Natural killer cell (primary cell): ENCODE data around the gene MYADML2. TPM values are rescaled to one million over a fixed set of nuclear protein-coding genes. Genes with fewer than 3 reads are reported as not detected.

Experiments used
- ATAC-seq, 3 donors: fragments of 150-1000 bp in 2 of 3; fragments of 200-7000 bp in 1 of 3; cut with Tn5 transposase; 1 replicate in 1 of 3; 2 replicates in 2 of 3; pipeline ENCODE4 v1.10.0; 2021; ENCODE audit warnings: mild to moderate bottlenecking in 2 of 3, moderate library complexity in 2 of 3
- DNase-seq, 2 donors: peaks; one replicate each; pipeline versions ENCODE4 v3.0.0 to v3.0.0-alpha.2; 2013 to 2021; ENCODE audit warnings: mixed read lengths in 1 of 2
- H3K27ac ChIP-seq: one replicate; pipeline ENCODE4 v1.5.1; 2013; ENCODE audit warnings: mild to moderate bottlenecking, low read length
- H3K27me3 ChIP-seq: one replicate; pipeline ENCODE4 v1.6.1; 2013; ENCODE audit warnings: low read length; ENCODE audit not compliant: control insufficient read depth, insufficient read depth
- H3K36me3 ChIP-seq: one replicate; pipeline ENCODE4 v1.6.1; 2013; ENCODE audit warnings: low read length; ENCODE audit not compliant: control insufficient read depth, insufficient read depth
- H3K4me1 ChIP-seq: one replicate; pipeline ENCODE4 v1.6.1; 2013; ENCODE audit warnings: low read length; ENCODE audit not compliant: control insufficient read depth, insufficient read depth
- H3K4me3 ChIP-seq: one replicate; pipeline ENCODE4 v1.5.1; 2013; ENCODE audit warnings: low read length
- H3K9me3 ChIP-seq: one replicate; pipeline ENCODE4 v1.6.1; 2013; ENCODE audit warnings: low read length; ENCODE audit not compliant: control insufficient read depth, insufficient read depth
- H3K27ac Mint-ChIP-seq, 2 donors: one replicate each; pipeline ENCODE4 v1.8.0; 2022; ENCODE audit warnings: mild to moderate bottlenecking in 2 of 2, mixed read lengths in 2 of 2, moderate library complexity in 1 of 2
- H3K27me3 Mint-ChIP-seq, 2 donors: one replicate each; pipeline ENCODE4 v1.8.0; 2022; ENCODE audit warnings: low read depth in 2 of 2, mixed read lengths in 2 of 2
- H3K36me3 Mint-ChIP-seq: one replicate; pipeline ENCODE4 v1.8.0; 2022; ENCODE audit warnings: mixed read lengths
- H3K4me1 Mint-ChIP-seq, 2 donors: one replicate each; pipeline ENCODE4 v1.8.0; 2022; ENCODE audit warnings: mixed read lengths in 2 of 2
- H3K4me3 Mint-ChIP-seq: one replicate; pipeline ENCODE4 v1.8.0; 2022; ENCODE audit warnings: mild to moderate bottlenecking, moderate library complexity, mixed read lengths
- H3K9me3 Mint-ChIP-seq, 2 donors: one replicate each; pipeline ENCODE4 v1.8.0; 2022; ENCODE audit warnings: mixed read lengths in 2 of 2
- WGBS: methylation state at CpG from one replicate; pipeline ENCODE4 v1.1.7; 2013; ENCODE audit warnings: missing lambda C conversion rate; ENCODE audit not compliant: insufficient coverage; 5-methylcytosine and 5-hydroxymethylcytosine counted together
- intact Hi-C: fragments of 100-400 bp; cut with micrococcal nuclease; formaldehyde crosslinking; loops from one replicate; pipeline ENCODE4 v1.14.2; 2022
- total RNA-seq, 4 donors: library from RNA; stranded (reverse); fragments of 120-200 nt in 1 of 4; gene quantifications; one replicate each; pipeline versions ENCODE4 v1.2.3 to v1.2.4, GENCODE V29; 2013 to 2022
- TF ChIP-seq, protein P1 (sequence below): fragments of 200-600 bp; IDR thresholded peaks from one replicate; pipeline ENCODE4 v1.8.0; 2022; ENCODE audit warnings: antibody characterized with exemption

MYADML2 gene
- total RNA-seq, 3 donors from 2014 or later (not counting 1 experiment from before 2014, with no cell fraction given), result not detected

DNA sequence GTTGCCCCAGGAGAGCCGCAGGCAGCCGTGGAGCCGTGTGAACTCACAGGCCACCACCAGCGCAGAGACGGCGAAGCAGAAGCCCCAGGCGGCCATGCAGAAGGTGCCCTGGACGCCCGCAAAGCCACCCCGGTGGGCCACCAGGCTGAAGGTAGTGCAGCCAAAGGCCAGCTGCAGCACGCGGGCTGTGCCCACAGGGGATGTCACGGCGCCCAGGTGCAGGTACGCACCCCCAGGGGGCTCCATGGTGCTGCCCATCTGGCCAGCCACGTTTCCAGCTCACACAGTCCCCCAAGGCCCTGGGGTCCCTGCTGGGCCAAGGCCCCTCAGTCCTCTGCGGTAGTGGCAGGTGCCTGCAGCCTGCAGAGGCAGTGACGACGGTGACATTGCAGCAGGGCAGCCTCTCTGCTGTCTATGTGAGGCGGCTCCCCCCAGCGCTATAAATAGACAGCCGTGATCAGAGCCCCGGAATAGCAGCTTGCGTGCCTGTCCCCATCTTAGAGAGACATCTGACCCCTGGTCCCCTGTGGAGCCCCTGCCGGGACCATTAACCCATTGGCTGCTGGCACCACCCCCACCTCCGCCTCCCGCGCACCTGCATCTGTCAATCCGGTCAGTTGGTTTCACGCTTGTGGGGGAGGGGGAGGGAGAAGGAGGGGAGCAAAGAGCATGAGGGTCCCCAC, 5.4 kb downstream of the MYADML2 start:
- H3K27ac Mint-ChIP-seq, result no peak overlapping the region
- no peak overlapping the region for H3K27ac ChIP-seq
- no peaks in the 10 kb centered on the region for H3K27me3 Mint-ChIP-seq
- TF ChIP-seq, protein P1, sequence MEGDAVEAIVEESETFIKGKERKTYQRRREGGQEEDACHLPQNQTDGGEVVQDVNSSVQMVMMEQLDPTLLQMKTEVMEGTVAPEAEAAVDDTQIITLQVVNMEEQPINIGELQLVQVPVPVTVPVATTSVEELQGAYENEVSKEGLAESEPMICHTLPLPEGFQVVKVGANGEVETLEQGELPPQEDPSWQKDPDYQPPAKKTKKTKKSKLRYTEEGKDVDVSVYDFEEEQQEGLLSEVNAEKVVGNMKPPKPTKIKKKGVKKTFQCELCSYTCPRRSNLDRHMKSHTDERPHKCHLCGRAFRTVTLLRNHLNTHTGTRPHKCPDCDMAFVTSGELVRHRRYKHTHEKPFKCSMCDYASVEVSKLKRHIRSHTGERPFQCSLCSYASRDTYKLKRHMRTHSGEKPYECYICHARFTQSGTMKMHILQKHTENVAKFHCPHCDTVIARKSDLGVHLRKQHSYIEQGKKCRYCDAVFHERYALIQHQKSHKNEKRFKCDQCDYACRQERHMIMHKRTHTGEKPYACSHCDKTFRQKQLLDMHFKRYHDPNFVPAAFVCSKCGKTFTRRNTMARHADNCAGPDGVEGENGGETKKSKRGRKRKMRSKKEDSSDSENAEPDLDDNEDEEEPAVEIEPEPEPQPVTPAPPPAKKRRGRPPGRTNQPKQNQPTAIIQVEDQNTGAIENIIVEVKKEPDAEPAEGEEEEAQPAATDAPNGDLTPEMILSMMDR, result no peak
- 58% methylated on average over 30 of the region's 30 CpGs for WGBS
- intact Hi-C loops, result no loop called here
- H3K36me3 ChIP-seq, result no peaks in the 10 kb centered on the region
- H3K4me3 Mint-ChIP-seq, result no peak overlapping the region
- no peak overlapping the region for H3K4me3 ChIP-seq
- H3K4me1 Mint-ChIP-seq, result peaks cover 0 to 7% of the 10 kb centered on the region in 2 donors
- ATAC-seq (no peak), DNase-seq (no peak)
- peaks cover 6% of the 10 kb centered on the region for H3K27me3 ChIP-seq
- H3K36me3 Mint-ChIP-seq, result no peaks in the 10 kb centered on the region
- H3K9me3 Mint-ChIP-seq, result no peaks in the 10 kb centered on the region
- H3K9me3 ChIP-seq, result no peaks in the 10 kb centered on the region
- peaks cover 9% of the 10 kb centered on the region for H3K4me1 ChIP-seq

DNA sequence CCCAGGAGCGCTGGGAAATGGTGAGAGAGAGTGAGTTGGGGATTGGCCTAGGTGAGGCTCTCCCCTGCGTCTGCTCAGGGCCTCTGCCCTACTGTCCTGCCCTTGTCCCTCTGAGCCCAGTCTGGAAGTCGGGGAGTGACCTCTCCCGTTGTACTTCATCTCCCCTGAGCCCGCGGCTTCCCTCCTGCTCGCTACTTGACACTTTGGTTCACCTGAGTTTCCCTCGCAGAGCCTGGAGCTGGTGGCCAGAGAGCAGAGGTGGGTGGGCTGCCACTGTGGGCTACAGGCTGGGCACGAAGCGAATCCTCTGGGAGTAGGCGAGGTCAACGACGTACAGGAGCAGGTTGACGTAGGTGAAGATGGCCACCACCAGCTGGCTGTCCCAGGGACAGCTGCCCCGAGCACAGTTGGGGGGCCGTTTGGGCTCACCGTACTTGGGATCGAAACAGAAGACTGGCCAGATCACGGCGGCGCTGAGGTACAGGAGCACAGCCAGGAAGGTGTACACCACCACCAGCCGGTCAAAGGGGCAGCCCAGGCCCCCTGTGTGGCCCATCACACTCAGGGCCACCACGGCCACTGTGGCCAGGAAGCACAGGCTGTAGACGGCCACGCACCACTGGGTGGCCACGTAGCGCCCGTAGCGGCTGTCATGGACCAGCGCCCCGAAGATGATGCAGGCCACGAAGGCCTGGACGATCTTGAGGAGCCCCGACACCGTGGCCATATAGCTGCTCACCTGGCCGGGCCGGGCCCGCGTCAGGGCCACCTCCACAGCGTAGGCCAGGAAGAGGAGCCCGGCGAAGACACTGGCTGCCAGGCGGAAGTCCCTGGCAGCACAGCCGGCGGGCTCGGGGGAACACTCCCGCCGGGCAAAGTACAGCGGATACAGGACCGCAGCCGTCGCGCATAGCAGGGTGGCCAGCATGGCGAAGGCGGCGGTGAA, 6.2 kb downstream of the MYADML2 start:
- Mint-ChIP-seq H3K4me3 (no peak overlapping the region), H3K36me3 (no peaks in the 10 kb centered on the region), H3K4me1 (peaks cover 0 to 7% of the 10 kb centered on the region in 2 donors), H3K27ac (no peak overlapping the region), H3K27me3 (no peaks in the 10 kb centered on the region), H3K9me3 (no peaks in the 10 kb centered on the region)
- H3K36me3 ChIP-seq, result no peaks in the 10 kb centered on the region
- no peaks in the 10 kb centered on the region for H3K9me3 ChIP-seq
- peaks cover 12% of the 10 kb centered on the region for H3K4me1 ChIP-seq
- WGBS, result 93% methylated on average over 56 of the region's 56 CpGs
- DNase-seq (no peak), ATAC-seq (no peak)
- no peak overlapping the region for H3K4me3 ChIP-seq
- intact Hi-C loops, result no loop called here
- H3K27ac ChIP-seq, result no peak overlapping the region
- TF ChIP-seq, protein P1, result no peak
- H3K27me3 ChIP-seq, result peaks cover 6% of the 10 kb centered on the region

DNA sequence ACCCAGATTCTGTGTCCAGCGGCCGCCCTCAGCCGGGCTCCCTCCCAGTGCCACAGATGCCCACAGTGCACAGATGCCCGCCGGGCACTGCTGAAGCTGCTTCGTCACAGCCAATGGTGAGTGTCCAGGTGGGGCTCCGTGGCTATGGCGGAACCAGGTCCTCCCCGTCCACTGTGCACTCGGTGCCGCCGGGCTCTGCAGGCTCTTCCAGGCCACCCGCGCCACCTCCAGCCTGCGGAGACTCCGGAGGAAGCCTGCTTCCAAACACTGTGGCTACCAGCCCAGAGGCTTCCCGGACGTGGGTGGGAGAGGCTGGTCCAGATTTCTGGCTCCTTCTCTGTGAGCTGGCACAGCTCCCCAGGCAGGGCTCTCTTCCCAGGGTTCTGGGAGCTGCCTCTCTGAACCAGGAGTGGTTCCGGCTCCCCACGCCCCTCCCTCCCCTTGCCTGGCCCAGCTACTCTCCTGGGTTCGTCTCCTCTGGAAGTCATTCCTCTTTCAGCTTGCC, 7.1 kb downstream of the MYADML2 start:
- TF ChIP-seq, protein P1, result no peak
- intact Hi-C loops, result no loop called here
- ATAC-seq (no peak), DNase-seq (no peak)
- H3K27ac ChIP-seq, result no peak overlapping the region
- H3K9me3 ChIP-seq, result no peaks in the 10 kb centered on the region
- H3K4me3 ChIP-seq, result no peak overlapping the region
- Mint-ChIP-seq H3K36me3 (no peaks in the 10 kb centered on the region), H3K27me3 (peaks cover 0 to under 1% of the 10 kb centered on the region in 2 donors), H3K4me1 (peaks cover 0 to 7% of the 10 kb centered on the region in 2 donors), H3K4me3 (no peak overlapping the region), H3K9me3 (no peaks in the 10 kb centered on the region), H3K27ac (no peak overlapping the region)
- H3K36me3 ChIP-seq, result no peaks in the 10 kb centered on the region
- 94% methylated on average over 21 of the region's 21 CpGs for WGBS
- H3K4me1 ChIP-seq, result peaks cover 12% of the 10 kb centered on the region
- peaks cover 6% of the 10 kb centered on the region for H3K27me3 ChIP-seq
